Neural cell (in vitro differentiated cells): Measurements from ENCODE around the gene GRIN1. TPM values are rescaled to one million over a fixed set of nuclear protein-coding genes. Genes with fewer than 3 reads are reported as not detected.

ENCODE experiments used
- H2AFZ ChIP-seq: fragments of 200-600, 300-800 bp; sonication (generic), shearing (Covaris generic); 2 replicates; pipeline ENCODE4 v1.6.0; 2014; ENCODE audit warnings: low read depth, mild to moderate bottlenecking, antibody characterized with exemption, low read length, moderate library complexity
- H3F3A ChIP-seq: fragments of 200-600 bp; shearing (Covaris generic); 2 replicates; pipeline ENCODE4 v1.6.1; 2016; ENCODE audit warnings: mild to moderate bottlenecking, moderate library complexity, mixed read lengths, antibody characterized with exemption, low read length; ENCODE audit not compliant: insufficient read depth, poor library complexity, severe bottlenecking
- H3K27ac ChIP-seq: fragments of 200-600, 300-800 bp; sonication (generic), shearing (Covaris generic); 2 replicates; pipeline ENCODE4 v1.5.1; 2014; ENCODE audit warnings: mild to moderate bottlenecking, low read length, moderate library complexity
- H3K27me3 ChIP-seq: fragments of 300-800, 200-600 bp; sonication (generic), shearing (Covaris generic); 2 replicates; pipeline ENCODE4 v1.6.0; 2014; ENCODE audit warnings: mild to moderate bottlenecking, low read depth, low read length, moderate library complexity; ENCODE audit not compliant: insufficient read depth
- H3K36me3 ChIP-seq: fragments of 300-800, 200-600 bp; sonication (generic), shearing (Covaris generic); 2 replicates; pipeline ENCODE4 v1.5.1; 2014; ENCODE audit warnings: mild to moderate bottlenecking, antibody characterized with exemption, low read length, moderate library complexity; ENCODE audit not compliant: insufficient read depth
- H3K4me2 ChIP-seq: fragments of 300-800, 200-600 bp; sonication (generic), shearing (Covaris generic); 2 replicates; pipeline ENCODE4 v1.6.0; 2014; ENCODE audit warnings: mild to moderate bottlenecking, low read length
- H3K4me3 ChIP-seq: fragments of 300-800, 200-600 bp; sonication (generic), shearing (Covaris generic); 2 replicates; pipeline ENCODE4 v1.5.1; 2014; ENCODE audit warnings: mild to moderate bottlenecking, low read length, moderate library complexity
- H3K79me2 ChIP-seq: fragments of 200-600 bp; shearing (Covaris generic); replicated peaks from 2 replicates; pipeline ENCODE4 v1.6.0; 2014; ENCODE audit warnings: mild to moderate bottlenecking, low read length, moderate library complexity; ENCODE audit not compliant: insufficient read depth
- H3K9ac ChIP-seq: fragments of 300-800, 200-600 bp; sonication (generic), shearing (Covaris generic); 2 replicates; pipeline ENCODE4 v1.6.1; 2016; ENCODE audit warnings: mild to moderate bottlenecking, low read length, mixed read lengths
- H3K9me2 ChIP-seq: fragments of 200-600 bp; shearing (Covaris generic); 2 replicates; pipeline ENCODE4 v1.6.1; 2016; ENCODE audit warnings: mild to moderate bottlenecking, low read length, mixed read lengths; ENCODE audit not compliant: insufficient read depth
- H3K9me3 ChIP-seq: fragments of 200-600, 300-800 bp; sonication (generic), shearing (Covaris generic); 2 replicates; pipeline ENCODE4 v1.6.1; 2016; ENCODE audit warnings: mild to moderate bottlenecking, mixed run types, low read length, moderate library complexity, mixed read lengths
- H4K20me1 ChIP-seq: fragments of 200-600 bp; shearing (Covaris generic); 2 replicates; pipeline ENCODE4 v1.6.1; 2016; ENCODE audit warnings: mild to moderate bottlenecking, mixed run types; ENCODE audit not compliant: insufficient read depth
- CTCF ChIP-seq: fragments of 450-650 bp; IDR thresholded peaks from 2 replicates; pipeline ENCODE4 v1.5.1; 2014; ENCODE audit warnings: antibody characterized with exemption, mild to moderate bottlenecking, moderate library complexity; ENCODE audit not compliant: poor library complexity, severe bottlenecking
- EP300 ChIP-seq: fragments of 450-650 bp; conservative IDR thresholded peaks from 2 replicates; pipeline ENCODE4 v1.6.1; 2014; ENCODE audit warnings: antibody characterized with exemption, mild to moderate bottlenecking, moderate library complexity; ENCODE audit not compliant: poor library complexity, severe bottlenecking
- EZH2 ChIP-seq: fragments of 200-600, 300-800 bp; shearing (Covaris generic), sonication (generic); IDR thresholded peaks from 2 replicates; pipeline ENCODE4 v1.6.1; 2014; ENCODE audit warnings: antibody characterized with exemption, low read length, borderline replicate concordance, mild to moderate bottlenecking; ENCODE audit not compliant: insufficient read depth, poor library complexity, severe bottlenecking
- MXI1 ChIP-seq: fragments of 450-650 bp; conservative IDR thresholded peaks from 2 replicates; pipeline ENCODE4 v1.6.1; 2014; ENCODE audit warnings: antibody characterized with exemption, mild to moderate bottlenecking; ENCODE audit not compliant: poor library complexity, severe bottlenecking
- POLR2AphosphoS5 ChIP-seq: IDR thresholded peaks from 2 replicates; pipeline ENCODE4 v1.6.1; 2012
- RAD21 ChIP-seq: fragments of 450-650 bp; conservative IDR thresholded peaks from 2 replicates; pipeline ENCODE4 v1.6.1; 2014; ENCODE audit warnings: antibody characterized with exemption, mild to moderate bottlenecking, moderate library complexity
- REST ChIP-seq: IDR thresholded peaks from 2 replicates; pipeline ENCODE4 v1.6.1; 2012; ENCODE audit warnings: borderline replicate concordance
- SMC3 ChIP-seq: fragments of 450-650 bp; conservative IDR thresholded peaks from 2 replicates; pipeline ENCODE4 v1.6.1; 2014; ENCODE audit warnings: antibody characterized with exemption, mild to moderate bottlenecking, moderate library complexity; ENCODE audit not compliant: poor library complexity
- TAF1 ChIP-seq: IDR thresholded peaks from 2 replicates; pipeline ENCODE4 v1.6.1; 2012; ENCODE audit warnings: low read depth
- polyA plus RNA-seq: library from polyadenylated mRNA; depleted of rRNA; stranded (reverse); fragments of >200 nt; gene quantifications from 2 replicates; pipeline ENCODE4 v1.2.3, GENCODE V29; 2014

GRIN1 gene
- polyA plus RNA-seq, 1 donor from 2014 or later: 0.58 TPM

- Histone ChIP-seq H3K9ac (no peak overlapping the region), H3F3A (no peaks in the 10 kb centered on the region), H2AFZ (no peak overlapping the region), H3K9me3 (no peaks in the 10 kb centered on the region), H3K79me2 (no peaks in the 10 kb centered on the region), H3K9me2 (no peaks in the 10 kb centered on the region), H3K4me2 (no peak overlapping the region), H4K20me1 (no peaks in the 10 kb centered on the region), H3K4me3 (no peak overlapping the region), H3K27ac (no peak overlapping the region), H3K27me3 (peaks cover 82% of the 10 kb centered on the region), H3K36me3 (no peaks in the 10 kb centered on the region)
- TF ChIP-seq SMC3 (no peak), MXI1 (no peak), EZH2 (no peak), POLR2AphosphoS5 (no peak), CTCF (no peak), REST (no peak), TAF1 (no peak), RAD21 (no peak), EP300 (no peak)
These were observed 1.4 kb downstream of the GRIN1 start for GRCh38 chr9:137140151-137141012.

GRCh38 chr9:137141050-137141810 lies 2.3 kb downstream of the GRIN1 start:
- H3K79me2 ChIP-seq: no peaks in the 10 kb centered on the region
- H3K9ac ChIP-seq: no peak overlapping the region
- H3K4me3 ChIP-seq: no peak overlapping the region
- no peaks in the 10 kb centered on the region for H3K9me3 ChIP-seq
- no peak overlapping the region for H3K27ac ChIP-seq
- H2AFZ ChIP-seq: no peak overlapping the region
- H3K9me2 ChIP-seq: no peaks in the 10 kb centered on the region
- TF ChIP-seq TAF1: no peak
- no peak for TF ChIP-seq EZH2
- no peak for TF ChIP-seq POLR2AphosphoS5
- TF ChIP-seq RAD21: no peak
- no peak for TF ChIP-seq CTCF
- TF ChIP-seq EP300: no peak
- no peak for TF ChIP-seq SMC3
- TF ChIP-seq REST: no peak
- no peak for TF ChIP-seq MXI1
- no peaks in the 10 kb centered on the region for H4K20me1 ChIP-seq
- H3K27me3 ChIP-seq: peaks cover 75% of the 10 kb centered on the region
- no peaks in the 10 kb centered on the region for H3K36me3 ChIP-seq
- H3F3A ChIP-seq: no peaks in the 10 kb centered on the region
- H3K4me2 ChIP-seq: no peak overlapping the region
